Endodermal cell (in vitro differentiated cells): ENCODE data around the gene ZNF750. TPM values are rescaled to one million over a fixed set of nuclear protein-coding genes. Genes with fewer than 3 reads are reported as not detected.

Experiments used
- DNase-seq: peaks from one replicate; pipeline ENCODE4 v3.0.0-alpha.2; 2017
- H3K27ac ChIP-seq: 2 replicates; pipeline ENCODE4 v1.5.1; 2013; ENCODE audit warnings: mild to moderate bottlenecking, low read depth, low read length, moderate library complexity
- H3K27me3 ChIP-seq: 2 replicates; pipeline ENCODE4 v1.6.1; 2013; ENCODE audit warnings: mild to moderate bottlenecking, low read length, moderate library complexity; ENCODE audit not compliant: insufficient read depth, control insufficient read depth, poor library complexity, severe bottlenecking
- H3K36me3 ChIP-seq: 2 replicates; pipeline ENCODE4 v1.7.0; 2013; ENCODE audit warnings: mild to moderate bottlenecking, low read length, moderate library complexity; ENCODE audit not compliant: control insufficient read depth, insufficient read depth
- H3K4me1 ChIP-seq: one replicate; pipeline ENCODE4 v1.7.0; 2013; ENCODE audit warnings: low read length; ENCODE audit not compliant: control insufficient read depth, insufficient read depth
- H3K4me3 ChIP-seq: 2 replicates; pipeline ENCODE4 v1.5.1; 2013; ENCODE audit warnings: mild to moderate bottlenecking, low read length, moderate library complexity
- H3K9ac ChIP-seq: 2 replicates; pipeline ENCODE4 v1.6.1; 2013; ENCODE audit warnings: mild to moderate bottlenecking, low read length, moderate library complexity; ENCODE audit not compliant: poor library complexity, severe bottlenecking; ENCODE audit errors: extremely low read depth
- H3K9me3 ChIP-seq: 2 replicates; pipeline ENCODE4 v1.6.1; 2013; ENCODE audit warnings: mild to moderate bottlenecking, low read length, moderate library complexity; ENCODE audit not compliant: control insufficient read depth
- H3K27ac Mint-ChIP-seq: 2 replicates; pipeline ENCODE4 v1.8.0; 2020; ENCODE audit warnings: mixed read lengths
- H3K27me3 Mint-ChIP-seq: 2 replicates; pipeline ENCODE4 v1.8.0; 2021; ENCODE audit warnings: mild to moderate bottlenecking, mixed read lengths; ENCODE audit not compliant: insufficient read depth
- H3K36me3 Mint-ChIP-seq: 2 replicates; pipeline ENCODE4 v1.8.0; 2020; ENCODE audit warnings: low read depth, mixed read lengths
- H3K4me1 Mint-ChIP-seq: 2 replicates; pipeline ENCODE4 v1.8.0; 2020; ENCODE audit warnings: mixed read lengths
- H3K4me3 Mint-ChIP-seq: 2 replicates; pipeline ENCODE4 v1.8.0; 2020; ENCODE audit warnings: mild to moderate bottlenecking, moderate library complexity, mixed read lengths
- H3K9me3 Mint-ChIP-seq: 2 replicates; pipeline ENCODE4 v1.8.0; 2020; ENCODE audit warnings: mild to moderate bottlenecking, mixed read lengths
- CTCF ChIP-seq: fragments of 200-600 bp; sonication (generic); conservative IDR thresholded peaks from 2 replicates; pipeline ENCODE4 v1.5.0; 2021; ENCODE audit warnings: antibody characterized with exemption, mild to moderate bottlenecking
- WGBS, 2 experiments: methylation state at CpG; one replicate each; pipeline versions ENCODE4 v1.1.5 to v1.1.7; 2013; ENCODE audit warnings: missing lambda C conversion rate in 2 of 2, mixed read lengths in 1 of 2; ENCODE audit not compliant: insufficient coverage in 1 of 2, insufficient read length in 1 of 2; 5-methylcytosine and 5-hydroxymethylcytosine counted together
- total RNA-seq, 2 donors: library from RNA; stranded (reverse); fragmentation: NEBNext Ultra II Directional in 1 of 2; extraction: Animal tissue kit (Norgen Biotek cat#: 25700) in 1 of 2; gene quantifications; 2 replicates in 1 of 2; 3 replicates in 1 of 2; pipeline ENCODE4 v1.2.1, GENCODE V29; 2021

Gene ZNF750
- total RNA-seq, 2 donors from 2014 or later = not detected

GRCh38 chr17:82810644-82811430 is 29.0 kb downstream of the ZNF750 start:
- Histone ChIP-seq H3K4me1 (no peaks in the 10 kb centered on the region), H3K27ac (no peak overlapping the region), H3K27me3 (no peaks in the 10 kb centered on the region), H3K4me3 (no peak overlapping the region), H3K36me3 (peaks cover 23% of the 10 kb centered on the region), H3K9me3 (no peaks in the 10 kb centered on the region), H3K9ac (no peak overlapping the region)
- Mint-ChIP-seq H3K27ac (peak overlapping the region; percentile 35), H3K36me3 (peaks cover 47% of the 10 kb centered on the region), H3K4me3 (no peak overlapping the region), H3K9me3 (no peaks in the 10 kb centered on the region), H3K27me3 (no peaks in the 10 kb centered on the region), H3K4me1 (no peaks in the 10 kb centered on the region)
- TF ChIP-seq CTCF = no peak
- WGBS, 2 experiments = 92 to 97% methylated on average over 22 of the region's 22 CpGs
- DNase-seq = no peak

GRCh38 chr17:82808921-82809905 is 30.6 kb downstream of the ZNF750 start:
- H3K36me3 ChIP-seq = peaks cover 17% of the 10 kb centered on the region
- DNase-seq = no peak
- no peak overlapping the region for H3K27ac ChIP-seq
- no peak for TF ChIP-seq CTCF
- no peaks in the 10 kb centered on the region for H3K27me3 ChIP-seq
- H3K9me3 ChIP-seq = no peaks in the 10 kb centered on the region
- H3K9me3 Mint-ChIP-seq = no peaks in the 10 kb centered on the region
- H3K4me1 ChIP-seq = no peaks in the 10 kb centered on the region
- peaks cover 34% of the 10 kb centered on the region for H3K36me3 Mint-ChIP-seq
- H3K27me3 Mint-ChIP-seq = no peaks in the 10 kb centered on the region
- no peak overlapping the region for H3K9ac ChIP-seq
- no peaks in the 10 kb centered on the region for H3K4me1 Mint-ChIP-seq
- no peak overlapping the region for H3K4me3 Mint-ChIP-seq
- peak overlapping the region; percentile 39 for H3K27ac Mint-ChIP-seq
- H3K4me3 ChIP-seq = no peak overlapping the region
- WGBS, 2 experiments = 93 to 96% methylated on average over 24 to 35 of the region's 35 CpGs

GRCh38 chr17:82808006-82808405 is 31.8 kb downstream of the ZNF750 start:
- no peak overlapping the region for H3K4me3 Mint-ChIP-seq
- no peak for DNase-seq
- no peaks in the 10 kb centered on the region for H3K27me3 Mint-ChIP-seq
- H3K36me3 Mint-ChIP-seq = peaks cover 25% of the 10 kb centered on the region
- H3K4me1 Mint-ChIP-seq = no peaks in the 10 kb centered on the region
- Histone ChIP-seq H3K9ac (no peak overlapping the region), H3K4me1 (no peaks in the 10 kb centered on the region), H3K4me3 (no peak overlapping the region), H3K27ac (no peak overlapping the region), H3K27me3 (no peaks in the 10 kb centered on the region), H3K36me3 (peaks cover 17% of the 10 kb centered on the region), H3K9me3 (no peaks in the 10 kb centered on the region)
- H3K27ac Mint-ChIP-seq = no peak overlapping the region
- 90 to 96% methylated on average over 6 to 8 of the region's 8 CpGs for WGBS, 2 experiments
- peaks cover 1% of the 10 kb centered on the region for H3K9me3 Mint-ChIP-seq
- no peak for TF ChIP-seq CTCF
